ENCODE measurements around the gene NOVA1.

NOVA1 gene

DNA sequence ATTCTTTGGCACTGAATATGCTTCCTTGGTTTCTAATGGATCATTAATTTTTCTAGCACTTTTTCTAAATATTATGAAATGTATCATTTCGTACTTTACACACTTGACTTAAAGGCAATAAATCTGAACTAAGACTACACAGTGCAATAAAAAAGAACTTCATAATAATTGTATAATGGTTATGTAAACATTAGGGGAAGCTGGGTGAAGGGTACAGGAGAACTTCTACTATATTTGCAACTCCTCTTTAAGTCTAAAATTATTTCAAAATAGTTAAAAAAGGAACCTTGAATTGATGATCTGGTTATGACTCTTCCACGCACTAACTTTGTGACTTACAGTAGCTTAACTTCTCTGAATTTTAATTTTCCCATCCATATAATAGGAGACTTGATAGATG lies 5.1 kb upstream of the NOVA1 start:
- H3K4me3 ChIP-seq (ENCODE audit: low read depth in 1 of 2, low read length in 2 of 2) = no peak overlapping the region
- H3K27me3 ChIP-seq (ENCODE audit: control insufficient read depth in 1 of 2, insufficient read depth in 2 of 2, low read length in 2 of 2) = no peaks in the 10 kb centered on the region
- no peak overlapping the region for H3K9ac ChIP-seq (ENCODE audit: low read length)
- no peaks in the 10 kb centered on the region for H3K9me3 ChIP-seq (ENCODE audit: low read length)
- H3K27ac ChIP-seq (ENCODE audit: low read depth, low read length) = no peak overlapping the region
- H3K36me3 ChIP-seq (ENCODE audit: insufficient read depth, low read length) = no peaks in the 10 kb centered on the region
- no peaks in the 10 kb centered on the region for H3K4me1 ChIP-seq (ENCODE audit: insufficient read depth, low read length)

DNA sequence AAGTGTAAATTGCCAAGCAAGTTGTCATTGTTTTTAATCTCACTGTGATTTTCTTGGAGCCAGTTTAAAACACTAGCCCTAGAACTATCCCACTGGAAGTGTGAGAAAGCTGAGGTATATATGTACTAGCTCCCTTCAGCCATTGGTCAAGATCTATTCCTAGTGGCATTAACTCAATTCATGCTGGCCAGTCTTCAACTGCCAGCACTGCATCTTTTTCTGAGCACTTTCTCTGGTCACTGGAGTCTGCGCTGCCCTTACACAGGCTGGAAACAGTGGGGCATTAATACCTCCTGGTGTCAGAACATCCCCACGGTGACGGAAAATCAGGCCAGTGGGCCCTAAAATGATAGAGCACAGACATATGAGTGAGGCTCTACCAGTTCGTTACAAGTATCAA lies 4.0 kb upstream of the NOVA1 start:
- Histone ChIP-seq H3K4me3 (ENCODE audit: low read depth in 1 of 2, low read length in 2 of 2) (no peak overlapping the region), H3K27me3 (ENCODE audit: control insufficient read depth in 1 of 2, insufficient read depth in 2 of 2, low read length in 2 of 2) (no peaks in the 10 kb centered on the region), H3K27ac (ENCODE audit: low read depth, low read length) (no peak overlapping the region), H3K4me1 (ENCODE audit: insufficient read depth, low read length) (no peaks in the 10 kb centered on the region), H3K36me3 (ENCODE audit: insufficient read depth, low read length) (no peaks in the 10 kb centered on the region), H3K9me3 (ENCODE audit: low read length) (no peaks in the 10 kb centered on the region), H3K9ac (ENCODE audit: low read length) (no peak overlapping the region)

DNA sequence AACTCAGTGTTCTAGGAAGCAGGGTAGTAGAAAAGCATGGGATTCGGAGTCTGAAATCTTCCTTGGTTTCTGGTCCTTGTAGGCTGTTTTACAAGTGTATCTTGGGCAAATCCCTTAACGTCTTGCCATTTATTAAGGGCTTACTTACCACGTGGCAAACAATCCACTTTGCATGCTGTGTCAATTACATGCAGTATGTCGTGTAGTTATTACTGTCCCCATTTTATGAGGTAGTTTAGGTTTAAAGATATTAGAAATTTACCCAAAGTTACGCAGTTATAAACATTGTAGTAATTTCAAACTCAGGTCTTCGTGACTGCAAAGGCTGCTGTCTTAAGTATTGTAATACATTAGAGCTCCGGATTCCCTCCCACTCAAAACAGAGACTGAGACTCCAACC lies 1.5 kb upstream of the NOVA1 start:
- Histone ChIP-seq H3K36me3 (ENCODE audit: insufficient read depth, low read length) (no peaks in the 10 kb centered on the region), H3K27ac (ENCODE audit: low read depth, low read length) (peak overlapping the region; percentile 89), H3K9me3 (ENCODE audit: low read length) (no peaks in the 10 kb centered on the region), H3K4me1 (ENCODE audit: insufficient read depth, low read length) (peaks cover 7% of the 10 kb centered on the region), H3K4me3 (ENCODE audit: low read depth in 1 of 2, low read length in 2 of 2) (peak overlapping the region in 1 of 2 donors; percentile 64), H3K27me3 (ENCODE audit: control insufficient read depth in 1 of 2, insufficient read depth in 2 of 2, low read length in 2 of 2) (no peaks in the 10 kb centered on the region), H3K9ac (ENCODE audit: low read length) (peak overlapping the region; percentile 36)

DNA sequence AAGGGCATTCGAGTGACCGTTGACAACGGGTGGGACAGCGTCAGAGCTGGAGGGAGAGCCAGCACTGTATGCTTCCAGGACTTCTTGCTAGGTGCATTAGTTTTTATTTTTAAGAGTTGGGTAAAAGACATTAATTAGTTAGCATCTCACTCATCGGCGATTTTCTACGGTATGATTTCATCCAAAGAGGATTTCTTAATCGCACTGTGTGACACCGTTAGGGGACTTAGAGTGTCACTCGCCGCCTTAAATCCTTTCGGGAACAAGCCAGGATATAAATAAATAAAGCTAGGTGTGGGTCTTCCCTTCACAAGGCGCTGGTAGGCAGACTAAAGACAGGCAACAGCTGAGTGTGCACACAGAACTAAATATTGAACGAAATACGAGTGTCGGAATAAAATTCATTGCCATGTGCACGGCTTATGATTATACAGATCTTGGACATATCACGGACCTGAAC lies 869 bp upstream of the NOVA1 start:
- Histone ChIP-seq H3K4me3 (ENCODE audit: low read depth in 1 of 2, low read length in 2 of 2) (peak overlapping the region; percentile 31 to 64), H3K9ac (ENCODE audit: low read length) (peak overlapping the region; percentile 36), H3K4me1 (ENCODE audit: insufficient read depth, low read length) (peaks cover 8% of the 10 kb centered on the region), H3K9me3 (ENCODE audit: low read length) (no peaks in the 10 kb centered on the region), H3K36me3 (ENCODE audit: insufficient read depth, low read length) (no peaks in the 10 kb centered on the region), H3K27ac (ENCODE audit: low read depth, low read length) (peak overlapping the region; percentile 89), H3K27me3 (ENCODE audit: control insufficient read depth in 1 of 2, insufficient read depth in 2 of 2, low read length in 2 of 2) (no peaks in the 10 kb centered on the region)

DNA sequence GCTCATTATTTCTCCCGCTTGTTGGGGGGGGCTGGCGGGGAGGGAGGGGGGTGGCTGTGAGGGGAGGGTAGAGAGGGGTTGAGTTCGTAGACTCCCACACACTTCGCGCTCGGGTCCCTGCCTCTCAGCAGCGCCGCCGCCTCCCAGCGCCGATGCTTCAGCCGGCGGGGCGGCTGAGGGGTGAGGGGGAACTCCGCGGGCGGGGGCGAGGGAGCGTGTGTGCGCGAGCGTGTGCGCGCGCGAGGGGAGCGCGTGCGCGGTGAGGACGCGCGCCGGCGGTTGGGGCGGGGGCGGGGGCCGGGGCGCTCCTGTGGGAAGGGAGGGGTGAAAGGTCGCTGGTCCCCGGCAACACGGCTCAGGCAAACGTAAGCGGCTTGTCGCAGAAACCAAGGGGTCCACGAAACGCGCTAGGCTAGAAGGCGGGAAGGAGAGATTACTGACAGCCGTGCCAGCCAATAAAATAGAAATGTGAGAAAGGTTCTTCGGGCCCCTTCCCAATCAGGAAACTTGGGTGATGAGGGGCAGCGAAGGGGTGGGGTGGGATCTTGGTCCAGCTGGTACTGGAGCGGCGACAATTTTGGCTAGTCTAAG lies 343 bp upstream of the NOVA1 start:
- Histone ChIP-seq H3K36me3 (ENCODE audit: insufficient read depth, low read length) (no peaks in the 10 kb centered on the region), H3K27ac (ENCODE audit: low read depth, low read length) (peak overlapping the region; percentile 89), H3K9ac (ENCODE audit: low read length) (peak overlapping the region; percentile 36), H3K4me3 (ENCODE audit: low read depth in 1 of 2, low read length in 2 of 2) (peak overlapping the region; percentile 71 to 87), H3K4me1 (ENCODE audit: insufficient read depth, low read length) (peaks cover 10% of the 10 kb centered on the region), H3K9me3 (ENCODE audit: low read length) (no peaks in the 10 kb centered on the region), H3K27me3 (ENCODE audit: control insufficient read depth in 1 of 2, insufficient read depth in 2 of 2, low read length in 2 of 2) (no peaks in the 10 kb centered on the region)

DNA sequence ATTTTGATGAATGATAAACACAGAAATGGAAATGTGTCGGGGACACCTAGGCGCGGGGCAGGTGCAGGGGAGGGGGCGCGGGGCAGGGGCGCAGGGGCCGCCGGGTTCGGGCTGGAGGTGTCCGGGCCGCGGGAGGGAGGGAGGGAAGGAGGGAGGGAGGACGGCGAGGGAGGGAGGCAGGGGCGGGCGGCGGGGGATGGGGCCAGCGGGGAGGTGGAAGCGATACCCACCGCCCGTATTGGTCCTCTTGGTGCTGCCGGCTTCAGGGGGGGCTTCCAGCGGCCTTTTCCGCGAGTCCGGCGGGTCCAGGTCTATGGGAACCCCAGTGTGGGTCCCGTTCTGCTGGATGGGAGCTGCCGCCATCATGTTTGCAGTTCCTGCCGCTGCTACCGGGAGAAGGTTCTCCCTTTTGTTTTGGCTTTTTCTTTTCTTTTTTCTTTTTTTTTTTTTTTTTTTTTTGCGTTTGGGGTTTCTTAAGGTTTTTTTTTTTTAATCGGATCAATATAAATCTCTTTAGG lies 703 bp downstream of the NOVA1 start:
- H3K9ac ChIP-seq (ENCODE audit: low read length) = peak overlapping the region; percentile 60
- H3K27ac ChIP-seq (ENCODE audit: low read depth, low read length) = peak overlapping the region; percentile 89
- peaks cover 12% of the 10 kb centered on the region for H3K4me1 ChIP-seq (ENCODE audit: insufficient read depth, low read length)
- H3K4me3 ChIP-seq (ENCODE audit: low read depth in 1 of 2, low read length in 2 of 2) = peak overlapping the region; percentile 74 to 87
- no peaks in the 10 kb centered on the region for H3K27me3 ChIP-seq (ENCODE audit: control insufficient read depth in 1 of 2, insufficient read depth in 2 of 2, low read length in 2 of 2)
- no peaks in the 10 kb centered on the region for H3K9me3 ChIP-seq (ENCODE audit: low read length)
- no peaks in the 10 kb centered on the region for H3K36me3 ChIP-seq (ENCODE audit: insufficient read depth, low read length)

DNA sequence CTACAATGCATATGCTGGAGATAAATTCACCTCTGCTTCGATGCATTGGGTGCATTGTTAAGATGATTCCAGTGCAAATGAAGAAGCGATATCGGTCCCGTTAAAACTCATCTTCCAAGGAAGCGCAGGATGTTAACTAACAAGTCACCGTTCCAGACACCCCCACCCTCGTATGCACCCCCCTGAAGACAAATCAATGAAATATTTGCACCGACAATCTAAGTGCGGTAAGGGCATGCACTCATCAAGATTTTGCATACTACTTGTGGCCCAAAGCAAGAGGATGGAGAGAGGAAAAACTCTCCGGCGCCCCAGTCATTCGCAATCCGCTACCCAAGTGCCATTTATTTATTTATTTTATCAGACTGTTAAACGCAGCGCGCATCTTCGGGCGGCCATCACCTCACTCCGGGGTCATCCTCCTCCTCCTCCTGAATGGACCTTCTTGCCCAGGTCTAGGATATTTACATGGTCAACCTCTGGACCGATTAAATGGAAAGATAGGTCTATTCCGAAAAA lies 1.2 kb downstream of the NOVA1 start:
- H3K4me1 ChIP-seq (ENCODE audit: insufficient read depth, low read length) = peaks cover 12% of the 10 kb centered on the region
- no peaks in the 10 kb centered on the region for H3K9me3 ChIP-seq (ENCODE audit: low read length)
- H3K4me3 ChIP-seq (ENCODE audit: low read depth in 1 of 2, low read length in 2 of 2) = peak overlapping the region; percentile 74 to 87
- H3K9ac ChIP-seq (ENCODE audit: low read length) = peak overlapping the region; percentile 60
- peak overlapping the region; percentile 89 for H3K27ac ChIP-seq (ENCODE audit: low read depth, low read length)
- no peaks in the 10 kb centered on the region for H3K36me3 ChIP-seq (ENCODE audit: insufficient read depth, low read length)
- no peaks in the 10 kb centered on the region for H3K27me3 ChIP-seq (ENCODE audit: control insufficient read depth in 1 of 2, insufficient read depth in 2 of 2, low read length in 2 of 2)

DNA sequence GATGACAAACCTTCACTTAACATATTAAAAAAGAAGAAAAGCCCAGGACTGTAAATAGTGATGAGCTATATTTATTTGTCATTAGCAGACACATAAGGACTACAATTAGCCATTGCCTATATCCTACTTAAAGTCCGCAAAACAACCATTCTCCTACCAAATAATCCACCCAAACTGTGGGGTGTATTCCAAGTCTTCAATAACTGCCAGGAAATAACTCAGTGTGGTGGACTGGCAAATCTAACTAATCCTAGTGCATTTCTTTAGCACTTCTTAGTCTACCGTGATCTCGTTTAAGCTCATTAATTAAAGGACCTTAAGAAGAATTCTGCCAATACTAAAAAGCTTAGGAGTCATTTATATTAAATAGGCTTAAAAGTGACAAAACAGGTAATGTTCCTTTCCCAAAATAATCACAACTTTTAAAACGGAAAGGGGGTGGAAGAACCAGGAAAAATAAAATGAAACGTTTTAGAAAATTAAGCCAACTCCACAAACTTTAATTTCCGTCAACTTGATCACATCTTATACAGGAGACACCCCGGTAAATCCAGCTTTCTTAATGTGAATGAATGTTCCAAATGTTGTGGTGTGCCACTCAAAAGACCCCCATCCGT lies 1.8 kb downstream of the NOVA1 start:
- Histone ChIP-seq H3K36me3 (ENCODE audit: insufficient read depth, low read length) (no peaks in the 10 kb centered on the region), H3K4me3 (ENCODE audit: low read depth in 1 of 2, low read length in 2 of 2) (peak overlapping the region; percentile 74 to 87), H3K27ac (ENCODE audit: low read depth, low read length) (peak overlapping the region; percentile 89), H3K27me3 (ENCODE audit: control insufficient read depth in 1 of 2, insufficient read depth in 2 of 2, low read length in 2 of 2) (no peaks in the 10 kb centered on the region), H3K9me3 (ENCODE audit: low read length) (no peaks in the 10 kb centered on the region), H3K4me1 (ENCODE audit: insufficient read depth, low read length) (peaks cover 17% of the 10 kb centered on the region), H3K9ac (ENCODE audit: low read length) (peak overlapping the region; percentile 60)

DNA sequence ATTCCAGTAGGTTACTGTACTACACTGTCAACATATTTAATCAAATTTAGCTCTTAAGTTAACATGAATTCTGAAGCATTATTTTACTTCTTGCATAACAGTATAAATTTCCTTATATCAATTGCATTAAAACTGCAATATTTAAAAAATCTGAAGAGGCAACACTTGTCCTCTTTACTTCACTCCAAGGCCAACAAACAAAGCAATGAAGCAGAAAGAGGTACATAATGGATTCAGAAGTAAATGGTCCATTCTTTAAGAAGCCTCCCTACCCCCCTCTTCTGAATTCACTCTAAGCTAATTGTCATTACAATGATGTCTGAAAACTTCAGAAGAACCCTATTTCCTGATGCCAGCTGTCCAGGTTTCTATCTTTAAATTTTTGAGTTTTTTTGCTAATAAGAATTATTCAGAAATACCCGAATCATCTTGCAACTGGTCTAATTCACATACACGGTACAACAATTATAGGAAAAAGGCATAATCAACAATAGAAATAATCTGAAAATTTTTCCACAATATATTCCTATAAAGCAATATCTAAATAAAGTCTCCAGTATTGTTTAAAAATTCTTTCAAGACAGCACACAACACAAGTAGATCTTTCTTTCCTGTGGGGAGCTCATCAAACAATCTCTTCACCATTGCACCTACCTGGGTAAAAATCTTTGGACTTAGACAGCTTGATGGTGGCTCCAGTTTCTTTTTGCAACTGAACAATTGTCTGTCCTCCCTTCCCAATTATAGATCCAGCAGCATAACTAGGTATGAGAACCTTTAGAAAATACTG lies 2.9 kb downstream of the NOVA1 start:
- H3K4me3 ChIP-seq (ENCODE audit: low read depth in 1 of 2, low read length in 2 of 2) = peak overlapping the region in 1 of 2 donors; percentile 74
- H3K9ac ChIP-seq (ENCODE audit: low read length) = peak overlapping the region; percentile 60
- peaks cover 17% of the 10 kb centered on the region for H3K4me1 ChIP-seq (ENCODE audit: insufficient read depth, low read length)
- H3K27me3 ChIP-seq (ENCODE audit: control insufficient read depth in 1 of 2, insufficient read depth in 2 of 2, low read length in 2 of 2) = no peaks in the 10 kb centered on the region
- no peaks in the 10 kb centered on the region for H3K9me3 ChIP-seq (ENCODE audit: low read length)
- H3K27ac ChIP-seq (ENCODE audit: low read depth, low read length) = peak overlapping the region; percentile 89
- H3K36me3 ChIP-seq (ENCODE audit: insufficient read depth, low read length) = no peaks in the 10 kb centered on the region

DNA sequence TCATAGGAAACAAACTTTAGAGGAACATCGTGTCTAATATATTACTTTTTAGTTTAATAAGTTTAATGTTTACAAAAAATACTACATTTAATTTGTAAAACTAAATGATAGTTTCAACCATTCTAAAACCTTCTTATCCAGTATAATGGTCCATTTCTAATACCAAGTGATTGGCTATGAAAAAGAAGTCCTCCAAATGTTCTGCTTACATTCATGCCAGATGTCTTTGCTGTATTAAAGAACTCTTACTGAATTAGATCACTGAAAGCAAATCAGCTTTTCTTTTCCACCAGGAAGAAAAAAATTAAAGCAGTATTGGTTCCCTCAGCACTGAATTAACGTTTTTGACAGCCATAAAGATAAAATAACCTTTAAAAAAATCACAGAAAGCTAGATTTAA lies 3.7 kb downstream of the NOVA1 start:
- no peak overlapping the region for H3K4me3 ChIP-seq (ENCODE audit: low read depth in 1 of 2, low read length in 2 of 2)
- H3K27me3 ChIP-seq (ENCODE audit: control insufficient read depth in 1 of 2, insufficient read depth in 2 of 2, low read length in 2 of 2) = no peaks in the 10 kb centered on the region
- peaks cover 17% of the 10 kb centered on the region for H3K4me1 ChIP-seq (ENCODE audit: insufficient read depth, low read length)
- H3K9ac ChIP-seq (ENCODE audit: low read length) = no peak overlapping the region
- no peaks in the 10 kb centered on the region for H3K36me3 ChIP-seq (ENCODE audit: insufficient read depth, low read length)
- no peaks in the 10 kb centered on the region for H3K9me3 ChIP-seq (ENCODE audit: low read length)
- no peak overlapping the region for H3K27ac ChIP-seq (ENCODE audit: low read depth, low read length)

DNA sequence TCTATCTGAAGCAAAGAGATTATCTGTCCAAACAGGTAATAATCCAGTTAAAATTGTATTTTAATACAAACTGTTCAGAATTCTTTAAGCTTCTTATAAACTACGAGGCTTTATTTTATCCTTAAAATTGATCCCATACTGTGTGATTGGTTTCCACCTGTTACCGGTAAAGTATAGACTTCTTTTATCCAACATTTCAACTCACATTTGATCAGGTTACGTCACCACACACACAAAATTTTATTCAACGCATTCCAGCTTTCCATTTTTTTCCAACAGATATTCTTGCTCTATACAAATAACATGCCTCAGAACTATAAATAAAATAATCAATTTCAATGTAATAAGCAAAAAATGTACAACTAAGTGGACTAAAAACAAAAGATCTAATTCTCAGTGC lies 4.5 kb downstream of the NOVA1 start:
- no peak overlapping the region for H3K4me3 ChIP-seq (ENCODE audit: low read depth in 1 of 2, low read length in 2 of 2)
- no peak overlapping the region for H3K27ac ChIP-seq (ENCODE audit: low read depth, low read length)
- H3K4me1 ChIP-seq (ENCODE audit: insufficient read depth, low read length) = peaks cover 17% of the 10 kb centered on the region
- no peak overlapping the region for H3K9ac ChIP-seq (ENCODE audit: low read length)
- no peaks in the 10 kb centered on the region for H3K27me3 ChIP-seq (ENCODE audit: control insufficient read depth in 1 of 2, insufficient read depth in 2 of 2, low read length in 2 of 2)
- H3K36me3 ChIP-seq (ENCODE audit: insufficient read depth, low read length) = no peaks in the 10 kb centered on the region
- H3K9me3 ChIP-seq (ENCODE audit: low read length) = no peaks in the 10 kb centered on the region

All from muscle layer of colon (tissue), 2 donors.